Endothelial cell of umbilical vein (primary cell): Measurements from ENCODE around the gene KDM4B. TPM values are rescaled to one million over a fixed set of nuclear protein-coding genes. Genes with fewer than 3 reads are reported as not detected.

Source experiments
- BruUV-seq: library from RNA; stranded (reverse); fragments of 400-500 nt; replicated peaks from 2 replicates; lab custom pipeline; 2021; lab: Mats Ljungman, UMichigan
- CTCF ChIA-PET: fragments of 300-600, 350-600 bp; sonication (Branson Sonifier 250); formaldehyde crosslinking; loops from one replicate; lab custom pipeline; 2021; ENCODE audit warnings: antibody characterized with exemption, inconsistent platforms; lab: Charles Lee
- POLR2A ChIA-PET: fragments of 300-600, 350-600 bp; sonication (Branson Sonifier 250); formaldehyde crosslinking; loops from one replicate; lab custom pipeline; 2021; ENCODE audit warnings: antibody characterized with exemption, inconsistent platforms; lab: Charles Lee
- DNase-seq: peaks from one replicate; pipeline ENCODE4 v3.0.0-alpha.2; 2011; ENCODE audit warnings: low read depth, low spot score
- FAIRE-seq: peaks from 2 replicates; lab custom pipeline; 2011; peaks lifted over from hg19 to GRCh38; lab: Jason Lieb, UNC
- H2AFZ ChIP-seq: 2 replicates; pipeline ENCODE4 v1.6.0; 2012; ENCODE audit warnings: low read depth, low read length, control low read depth, inconsistent platforms
- H3K27ac ChIP-seq: 2 replicates; pipeline ENCODE4 v1.5.1; 2011; ENCODE audit warnings: low read depth, mild to moderate bottlenecking, control low read depth, low read length, moderate library complexity; ENCODE audit not compliant: insufficient read depth
- H3K27me3 ChIP-seq, 2 experiments: 2 replicates each; pipeline versions ENCODE4 v1.6.0 to v1.6.1; 2011; ENCODE audit warnings: low read length in 2 of 2, mixed read lengths in 1 of 2; ENCODE audit not compliant: control insufficient read depth in 2 of 2, insufficient read depth in 2 of 2
- H3K36me3 ChIP-seq, 2 experiments: 2 replicates in 1 of 2; 3 replicates in 1 of 2; pipeline ENCODE4 v1.5.1; 2011; ENCODE audit warnings: low read length in 2 of 2, mild to moderate bottlenecking in 1 of 2, moderate library complexity in 1 of 2; ENCODE audit not compliant: control insufficient read depth in 2 of 2, insufficient read depth in 2 of 2; ENCODE audit errors: extremely low read depth in 1 of 2
- H3K4me1 ChIP-seq: 3 replicates; pipeline ENCODE4 v1.5.1; 2011; ENCODE audit warnings: mild to moderate bottlenecking, low read length; ENCODE audit not compliant: control insufficient read depth, insufficient read depth; ENCODE audit errors: extremely low read depth
- H3K4me2 ChIP-seq: 2 replicates; pipeline ENCODE4 v1.6.1; 2011; ENCODE audit warnings: low read length, control low read depth, mixed read lengths; ENCODE audit not compliant: insufficient read depth
- H3K4me3 ChIP-seq, 3 experiments: fragments of 200-600 bp in 1 of 3; sonication (generic), shearing (Covaris generic) in 1 of 3; replicated peaks in 1 of 3; 2 replicates each; pipeline ENCODE4 v1.5.1; 2011 to 2016; ENCODE audit warnings: control low read depth in 3 of 3, low read length in 3 of 3, mild to moderate bottlenecking in 2 of 3, inconsistent platforms in 1 of 3, low read depth in 1 of 3, moderate library complexity in 1 of 3; ENCODE audit not compliant: insufficient read depth in 1 of 3
- H3K79me2 ChIP-seq: 2 replicates; pipeline ENCODE4 v1.6.0; 2012; ENCODE audit warnings: low read length, inconsistent platforms; ENCODE audit not compliant: control insufficient read depth, insufficient read depth
- H3K9ac ChIP-seq: replicated peaks from 2 replicates; pipeline ENCODE3; 2011; ENCODE audit warnings: low read length, control low read depth; ENCODE audit not compliant: insufficient read depth; ENCODE audit errors: extremely low read depth
- H3K9me1 ChIP-seq: replicated peaks from 3 replicates; pipeline ENCODE4 v1.6.0; 2011; ENCODE audit warnings: mild to moderate bottlenecking, low read length; ENCODE audit not compliant: control insufficient read depth, insufficient read depth; ENCODE audit errors: extremely low read depth
- H3K9me3 ChIP-seq: replicated peaks from 2 replicates; pipeline ENCODE4 v1.5.1; 2012; ENCODE audit warnings: low read length, inconsistent platforms; ENCODE audit not compliant: control insufficient read depth, insufficient read depth
- H4K20me1 ChIP-seq: replicated peaks from 2 replicates; pipeline ENCODE3; 2011; ENCODE audit warnings: mild to moderate bottlenecking, low read length; ENCODE audit not compliant: control insufficient read depth, insufficient read depth; ENCODE audit errors: extremely low read depth
- CTCF ChIP-seq, 2 donors: IDR thresholded peaks; 1 replicate in 1 of 2; 2 replicates in 1 of 2; pipeline ENCODE4 v1.5.1; 2011; ENCODE audit warnings: low read length in 2 of 2, mild to moderate bottlenecking in 2 of 2, moderate library complexity in 2 of 2, control low read depth in 1 of 2, inconsistent platforms in 1 of 2, low read depth in 1 of 2; ENCODE audit not compliant: insufficient read depth in 1 of 2; ENCODE audit errors: extremely low read depth in 1 of 2
- EZH2 ChIP-seq: IDR thresholded peaks from 2 replicates; pipeline ENCODE4 v1.6.1; 2012; ENCODE audit warnings: borderline replicate concordance, low read depth, mild to moderate bottlenecking, moderate library complexity, low read length, inconsistent platforms; ENCODE audit not compliant: severe bottlenecking
- FOS ChIP-seq: IDR thresholded peaks from 2 replicates; pipeline ENCODE4 v1.6.1; 2011; ENCODE audit warnings: mild to moderate bottlenecking, low read length, moderate library complexity, borderline replicate concordance; ENCODE audit not compliant: insufficient read depth
- GATA2 ChIP-seq: IDR thresholded peaks from 2 replicates; pipeline ENCODE4 v1.7.0; 2011; ENCODE audit warnings: low read depth, mild to moderate bottlenecking, moderate library complexity, mixed read lengths, low read length; ENCODE audit not compliant: insufficient read length, insufficient read depth
- JUN ChIP-seq: IDR thresholded peaks from 2 replicates; pipeline ENCODE4 v1.6.1; 2011; ENCODE audit warnings: borderline replicate concordance, low read depth; ENCODE audit not compliant: insufficient read length, insufficient read depth
- MAX ChIP-seq: IDR thresholded peaks from 2 replicates; pipeline ENCODE4 v1.6.1; 2011; ENCODE audit not compliant: insufficient read depth, insufficient read length
- MYC ChIP-seq: IDR thresholded peaks from one replicate; pipeline ENCODE4 v1.6.1; 2011; ENCODE audit warnings: mild to moderate bottlenecking, low read depth, low read length
- POLR2A ChIP-seq: IDR thresholded peaks from 2 replicates; pipeline ENCODE4 v1.6.1; 2012; ENCODE audit warnings: low read depth, mild to moderate bottlenecking, control low read depth, low read length
- POLR2AphosphoS5 ChIP-seq: IDR thresholded peaks from 2 replicates; pipeline ENCODE4 v1.6.1; 2012; ENCODE audit warnings: low read depth, mild to moderate bottlenecking, control low read depth, low read length, moderate library complexity; ENCODE audit not compliant: insufficient read depth
- dilution Hi-C: fragments of 300-500 bp; cut with MboI; formaldehyde crosslinking; loops from one replicate; pipeline ENCODE4 v1.15.0; 2019; ENCODE audit warnings: low sequenced_read_pairs; ENCODE audit not compliant: extremely low pct_ligation_motif_present
- intact Hi-C: fragments of 100-400 bp; cut with micrococcal nuclease; formaldehyde crosslinking; loops from one replicate; pipeline ENCODE4 v1.10.0; 2022
- polyA plus RNA-seq, 4 experiments: library from polyadenylated mRNA; depleted of rRNA in 3 of 4; stranded (reverse) in 3 of 4; unstranded in 1 of 4; fragments of >200 nt; gene quantifications; 2 replicates each; pipeline versions ENCODE4 v1.2.1 to v1.2.3, GENCODE V29; 2011 to 2012; ENCODE audit warnings: missing spikeins in 1 of 4
- total RNA-seq: library from RNA; stranded (reverse); gene quantifications from 2 replicates; pipeline ENCODE4 v1.2.3, GENCODE V29; 2021

Gene KDM4B
- total and polyA plus RNA-seq, 2 donors (not counting 3 experiments of a cell fraction or from before 2014, with no cell fraction given): 12.4 to 37.2 TPM

- ChIA-PET POLR2A (no interaction called here), CTCF (interaction anchor here (0.6 to 2.3 kb wide), 9 partner anchors 11 to 530 kb away, joined by 3 to 17 read pairs (median 4); no protein-coding TSS in a partner anchor)
- FAIRE-seq: no peak
- Histone ChIP-seq H3K4me2 (no peak overlapping the region), H3K4me1 (peaks cover 7% of the 10 kb centered on the region), H3K9me1 (no peaks in the 10 kb centered on the region), H3K27ac (no peak overlapping the region), H3K36me3 (peaks cover 2 to 10% of the 10 kb centered on the region in 2 experiments), H3K9ac (no peak overlapping the region), H3K79me2 (no peaks in the 10 kb centered on the region), H4K20me1 (no peaks in the 10 kb centered on the region), H3K27me3 (no peaks in the 10 kb centered on the region), H3K9me3 (no peaks in the 10 kb centered on the region), H2AFZ (no peak overlapping the region), H3K4me3 (no peak overlapping the region)
- TF ChIP-seq MYC (no peak), EZH2 (no peak)
- BruUV-seq: no TSS peak
- dilution Hi-C loops (no loop called here), intact Hi-C loops (loop anchor here (5.0 kb wide), 1 partner anchor 303 kb away; no protein-coding TSS in a partner anchor)
- no peak for DNase-seq
Observed at GRCh38 chr19:5049561-5049960, 80.6 kb downstream of the KDM4B start.

DNA sequence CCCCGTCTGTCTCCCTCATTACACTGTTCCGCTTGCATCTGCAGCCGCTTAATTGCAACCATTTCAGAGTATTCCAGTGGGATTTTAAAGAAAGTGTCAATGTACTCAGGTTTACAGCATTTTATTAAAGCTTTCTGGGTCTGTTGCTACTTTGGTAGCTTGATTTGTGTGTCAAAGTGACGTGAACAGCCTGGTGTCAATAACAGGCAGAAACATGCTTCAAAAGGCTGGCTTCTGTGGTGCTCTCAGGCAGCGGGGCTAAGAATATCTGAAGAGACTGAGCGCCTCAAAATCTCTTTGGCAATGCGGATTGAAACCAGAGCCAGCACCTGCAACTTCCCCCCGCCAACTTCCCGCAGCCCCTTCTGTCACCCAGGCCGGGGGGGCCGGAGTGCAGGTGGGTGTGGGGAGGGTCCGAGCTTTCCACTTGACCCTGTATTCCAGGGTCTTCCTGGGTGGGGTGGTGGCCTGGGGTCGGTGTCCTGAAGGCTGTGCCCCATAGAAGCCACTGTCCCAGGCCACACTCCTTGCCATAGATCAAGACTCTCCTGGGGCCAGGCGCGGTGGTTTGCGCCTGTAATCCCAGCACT lies 81.2 kb downstream of the KDM4B start:
- Histone ChIP-seq H3K27me3 (no peaks in the 10 kb centered on the region), H3K27ac (no peak overlapping the region), H4K20me1 (no peaks in the 10 kb centered on the region), H3K9me3 (no peaks in the 10 kb centered on the region), H3K9ac (no peak overlapping the region), H3K9me1 (no peaks in the 10 kb centered on the region), H2AFZ (no peak overlapping the region), H3K4me3 (no peak overlapping the region), H3K4me1 (peaks cover 7% of the 10 kb centered on the region), H3K79me2 (no peaks in the 10 kb centered on the region), H3K36me3 (peaks cover 2 to 12% of the 10 kb centered on the region in 2 experiments), H3K4me2 (no peak overlapping the region)
- no peak for FAIRE-seq
- BruUV-seq: no TSS peak
- DNase-seq: no peak
- CTCF ChIA-PET: interaction anchor here (0.7 to 2.3 kb wide), 3 partner anchors 11 to 327 kb away, joined by 3 to 15 read pairs (median 4); no protein-coding TSS in a partner anchor
- intact Hi-C loops (no loop called here), dilution Hi-C loops (no loop called here)
- POLR2A ChIA-PET: no interaction called here
- TF ChIP-seq MAX (no peak), JUN (no peak), MYC (no peak), POLR2A (no peak), POLR2AphosphoS5 (no peak), GATA2 (no peak), EZH2 (no peak), FOS (no peak), CTCF (IDR thresholded peaks at IDR 0.05; ENCODE audit: extremely low read depth in 1 of 2, insufficient read depth in 1 of 2, low read depth in 1 of 2, low read length in 2 of 2) (no peak)
